Measurements from ENCODE around the gene PPP4R2. TPM values are rescaled to one million over a fixed set of nuclear protein-coding genes. Genes with fewer than 3 reads are reported as not detected.
A peak's percentile ranks its signal among the peaks of the same experiment; 100 is the strongest.

The PPP4R2 gene
- total and polyA plus RNA-seq, 10 of the 15 experiments (the other 5 are each of a cell fraction or from before 2014, with no cell fraction given): 16.7 to 83.4 (median 38.9) TPM

- POLR2A ChIA-PET: no interaction called here
- CTCF ChIA-PET: no interaction called here
- Histone ChIP-seq H3K9me3 (replicated peaks; ENCODE audit: control insufficient read depth, insufficient read depth, low read length) (no peaks in the 10 kb centered on the region), H3K36me3 (ENCODE audit: control insufficient read depth in 2 of 2, insufficient read depth in 2 of 2, low read length in 1 of 2) (no peaks in the 10 kb centered on the region), H3K9ac (ENCODE audit: control insufficient read depth, insufficient read depth, low read length) (no peak overlapping the region), H3K79me2 (ENCODE audit: control insufficient read depth, insufficient read depth, low read length) (no peaks in the 10 kb centered on the region), H2AFZ (ENCODE audit: control insufficient read depth, low read depth, low read length) (no peak overlapping the region), H4K20me1 (ENCODE audit: control insufficient read depth, insufficient read depth) (no peaks in the 10 kb centered on the region), H3K27ac (ENCODE audit: control insufficient read depth, insufficient read depth) (no peak overlapping the region), H3K4me3 (no peak overlapping the region), H3K4me1 (ENCODE audit: control insufficient read depth, insufficient read depth, low read length) (no peaks in the 10 kb centered on the region), H3K4me2 (ENCODE audit: control insufficient read depth, insufficient read depth) (no peak overlapping the region), H3K27me3 (replicated peaks in 1 of 2; ENCODE audit: control insufficient read depth in 2 of 2, insufficient read depth in 2 of 2, low read length in 1 of 2) (no peaks in the 10 kb centered on the region)
- RAD21 ChIA-PET (ENCODE audit: unreplicated experiment): no interaction called here
- in situ Hi-C loops (cut with MboI) (no loop called here), intact Hi-C loops (cut with micrococcal nuclease; ENCODE audit: unreplicated experiment) (no loop called here)
- 100% methylated on average over 1 of the region's 1 CpG for WGBS (ENCODE audit: insufficient coverage, insufficient replicate concordance, low lambda C conversion rate, missing lambda C conversion rate)
- no peak for DNase-seq (ENCODE audit: low read depth, low spot score)
- ATAC-seq: no peak
- TF ChIP-seq, protein P1, sequence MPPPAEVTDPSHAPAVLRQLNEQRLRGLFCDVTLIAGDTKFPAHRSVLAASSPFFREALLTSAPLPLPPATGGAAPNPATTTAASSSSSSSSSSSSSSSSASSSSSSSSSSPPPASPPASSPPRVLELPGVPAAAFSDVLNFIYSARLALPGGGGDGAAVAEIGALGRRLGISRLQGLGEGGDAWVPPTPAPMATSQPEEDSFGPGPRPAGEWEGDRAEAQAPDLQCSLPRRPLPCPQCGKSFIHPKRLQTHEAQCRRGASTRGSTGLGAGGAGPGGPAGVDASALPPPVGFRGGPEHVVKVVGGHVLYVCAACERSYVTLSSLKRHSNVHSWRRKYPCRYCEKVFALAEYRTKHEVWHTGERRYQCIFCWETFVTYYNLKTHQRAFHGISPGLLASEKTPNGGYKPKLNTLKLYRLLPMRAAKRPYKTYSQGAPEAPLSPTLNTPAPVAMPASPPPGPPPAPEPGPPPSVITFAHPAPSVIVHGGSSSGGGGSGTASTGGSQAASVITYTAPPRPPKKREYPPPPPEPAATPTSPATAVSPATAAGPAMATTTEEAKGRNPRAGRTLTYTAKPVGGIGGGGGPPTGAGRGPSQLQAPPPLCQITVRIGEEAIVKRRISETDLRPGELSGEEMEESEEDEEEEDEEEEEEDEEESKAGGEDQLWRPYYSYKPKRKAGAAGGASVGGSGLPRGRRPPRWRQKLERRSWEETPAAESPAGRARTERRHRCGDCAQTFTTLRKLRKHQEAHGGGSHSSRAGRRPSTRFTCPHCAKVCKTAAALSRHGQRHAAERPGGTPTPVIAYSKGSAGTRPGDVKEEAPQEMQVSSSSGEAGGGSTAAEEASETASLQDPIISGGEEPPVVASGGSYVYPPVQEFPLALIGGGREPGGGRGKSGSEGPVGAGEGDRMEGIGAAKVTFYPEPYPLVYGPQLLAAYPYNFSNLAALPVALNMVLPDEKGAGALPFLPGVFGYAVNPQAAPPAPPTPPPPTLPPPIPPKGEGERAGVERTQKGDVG (CRISPR knock-in tag; IDR thresholded peaks at IDR 0.05): no peak
- TF ChIP-seq HCFC1 (IDR thresholded peaks at IDR 0.05; ENCODE audit: low read length): no peak
- no peak for TF ChIP-seq SREBF1 (IDR thresholded peaks at IDR 0.05; ENCODE audit: low read length)
- 0 out of 2 replicates have a peak, but pooled peaks have one; percentile 5 for TF ChIP-seq POLR2AphosphoS5 (IDR thresholded peaks at IDR 0.05; ENCODE audit: low read length)
- no TSS peak for BruUV-seq (replicated peaks)
- SMC1A ChIA-PET (ENCODE audit: uncharacterized antibody, unreplicated experiment): no interaction called here
- FAIRE-seq: no peak
These were observed 75.3 kb downstream of the PPP4R2 start for GRCh38 chr3:73071952-73072351.

DNA sequence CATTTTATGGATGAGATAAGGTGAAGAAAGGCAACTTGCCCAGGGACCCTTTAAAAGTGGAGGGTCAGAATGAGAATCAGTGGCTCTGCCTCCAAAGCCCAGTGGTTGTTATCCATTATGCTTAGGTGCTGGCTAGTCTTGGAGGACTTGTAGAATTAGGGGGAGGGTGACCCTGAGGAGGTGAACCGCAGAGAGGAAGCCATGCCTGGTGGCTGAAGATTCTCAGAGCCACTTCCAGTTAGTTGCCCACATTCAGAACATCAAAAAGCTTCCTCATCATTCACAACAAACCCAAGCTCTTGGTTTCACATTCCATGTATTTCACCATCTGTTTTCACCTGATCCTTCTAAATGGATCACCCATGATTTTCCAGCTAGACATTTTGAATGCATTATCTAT lies 76.0 kb downstream of the PPP4R2 start:
- no peak for FAIRE-seq
- BruUV-seq (replicated peaks): no TSS peak
- CTCF ChIA-PET: interaction anchor here (0.6 kb wide), 1 partner anchor 23 kb away, joined by 3 read pairs; no protein-coding TSS in a partner anchor
- RAD21 ChIA-PET (ENCODE audit: unreplicated experiment): no interaction called here
- DNase-seq (ENCODE audit: low read depth, low spot score): no peak
- SMC1A ChIA-PET (ENCODE audit: uncharacterized antibody, unreplicated experiment): interaction anchor here (1.3 kb wide), 2 partner anchors 12 to 221 kb away, joined by 3 read pairs; no protein-coding TSS in a partner anchor
- no peak overlapping the region for H3K9ac ChIP-seq (ENCODE audit: control insufficient read depth, insufficient read depth, low read length)
- no peaks in the 10 kb centered on the region for H3K4me1 ChIP-seq (ENCODE audit: control insufficient read depth, insufficient read depth, low read length)
- intact Hi-C loops (cut with micrococcal nuclease; ENCODE audit: unreplicated experiment) (no loop called here), in situ Hi-C loops (cut with MboI) (no loop called here)
- TF ChIP-seq ASH2L (IDR thresholded peaks at IDR 0.05; ENCODE audit: borderline replicate concordance, low read depth) (no peak), POLR2AphosphoS5 (IDR thresholded peaks at IDR 0.05; ENCODE audit: low read length) (0 out of 2 replicates have a peak, but pooled peaks have one; percentile 13)
- ATAC-seq: no peak
- H2AFZ ChIP-seq (ENCODE audit: control insufficient read depth, low read depth, low read length): no peak overlapping the region
- no peaks in the 10 kb centered on the region for H3K79me2 ChIP-seq (ENCODE audit: control insufficient read depth, insufficient read depth, low read length)
- H3K9me3 ChIP-seq (replicated peaks; ENCODE audit: control insufficient read depth, insufficient read depth, low read length): no peaks in the 10 kb centered on the region
- H3K27ac ChIP-seq (ENCODE audit: control insufficient read depth, insufficient read depth): no peak overlapping the region
- H3K27me3 ChIP-seq (replicated peaks in 1 of 2; ENCODE audit: control insufficient read depth in 2 of 2, insufficient read depth in 2 of 2, low read length in 1 of 2): no peaks in the 10 kb centered on the region
- no peak overlapping the region for H3K4me2 ChIP-seq (ENCODE audit: control insufficient read depth, insufficient read depth)
- H4K20me1 ChIP-seq (ENCODE audit: control insufficient read depth, insufficient read depth): no peaks in the 10 kb centered on the region
- H3K36me3 ChIP-seq (ENCODE audit: control insufficient read depth in 2 of 2, insufficient read depth in 2 of 2, low read length in 1 of 2): no peaks in the 10 kb centered on the region
- H3K4me3 ChIP-seq: no peak overlapping the region
- POLR2A ChIA-PET: interaction anchor here (0.5 kb wide), 1 partner anchor 56 kb away, joined by 4 read pairs; no protein-coding TSS in a partner anchor
- WGBS (ENCODE audit: insufficient coverage, insufficient replicate concordance, low lambda C conversion rate, missing lambda C conversion rate): 14% methylated on average over 1 of the region's 1 CpG
